Right lobe of liver (tissue), 4 donors: ENCODE results near the gene CD63.

Source experiments
- CTCF ChIP-seq, 4 donors: fragments of 200-600 bp in 3 of 4; fragments of 450-650 bp in 1 of 4; IDR thresholded peaks; one replicate each; pipeline versions ENCODE4 v1.5.1 to v1.8.0; 2016 to 2022; ENCODE audit warnings: antibody characterized with exemption in 4 of 4, mild to moderate bottlenecking in 2 of 4
- POLR2A ChIP-seq: fragments of 450-650 bp; IDR thresholded peaks from one replicate; pipeline ENCODE4 v1.6.1; 2017; ENCODE audit warnings: antibody characterized with exemption, mild to moderate bottlenecking
- donor health status: DM: no; HTN: no; CAD: no.
- donor health status: DM: no; HTN: no; CAD: no.
- donor health status: DM: no; HTN: yes; CAD: no.

GRCh38 chr12:55686366-55687010, 42.3 kb downstream of the CD63 start:
- TF ChIP-seq POLR2A (no peak), CTCF (IDR thresholded peaks at IDR 0.05) (no peak)
